IMR-90 (cell line): ENCODE measurements around the gene MSMP. TPM values are rescaled to one million over a fixed set of nuclear protein-coding genes. Genes with fewer than 3 reads are reported as not detected.
A peak's percentile ranks its signal among the peaks of the same experiment; 100 is the strongest.

Experiments
- ATAC-seq: fragments of 200-7000 bp; cut with Tn5 transposase; 2 replicates; pipeline ENCODE4 v1.9.1; 2020; ENCODE audit warnings: low read depth, mild to moderate bottlenecking, moderate library complexity
- BruUV-seq: library from RNA; stranded (reverse); fragments of 400-500 nt; replicated peaks from 2 replicates; lab custom pipeline; 2021; lab: Mats Ljungman, UMichigan
- CTCF ChIA-PET: fragments of 300-600 bp; formaldehyde crosslinking; extraction: SDS; loops from one replicate; lab custom pipeline; 2021; ENCODE audit warnings: antibody characterized with exemption; lab: Yijun Ruan, JAX
- POLR2A ChIA-PET: fragments of 300-600 bp; sonication (Branson Sonifier 250); formaldehyde crosslinking; loops from one replicate; lab custom pipeline; 2022; ENCODE audit warnings: antibody characterized with exemption; ENCODE audit not compliant: unreplicated experiment; lab: Charles Lee
- DNase-seq: peaks from one replicate; pipeline ENCODE4 v3.0.0; 2013
- H2AFZ ChIP-seq: replicated peaks from 2 replicates; pipeline ENCODE3; 2013; ENCODE audit warnings: low read length, mild to moderate bottlenecking; ENCODE audit not compliant: poor library complexity
- H2AK5ac ChIP-seq: 2 replicates; pipeline ENCODE4 v1.6.1; 2013; ENCODE audit warnings: low read depth, low read length, inconsistent platforms
- H2AK9ac ChIP-seq: replicated peaks from 2 replicates; pipeline ENCODE3; 2013; ENCODE audit warnings: mild to moderate bottlenecking, low read depth, low read length, moderate library complexity; ENCODE audit not compliant: poor library complexity
- H2BK120ac ChIP-seq: 2 replicates; pipeline ENCODE4 v1.6.1; 2013; ENCODE audit warnings: low read depth, low read length, inconsistent platforms
- H2BK15ac ChIP-seq: 3 replicates; pipeline ENCODE4 v1.6.1; 2013; ENCODE audit warnings: low read depth, low read length, inconsistent platforms
- H2BK20ac ChIP-seq: 2 replicates; pipeline ENCODE4 v1.6.1; 2013; ENCODE audit warnings: low read depth, mild to moderate bottlenecking, inconsistent platforms, low read length, moderate library complexity
- H2BK5ac ChIP-seq: 2 replicates; pipeline ENCODE4 v1.6.1; 2013; ENCODE audit warnings: mild to moderate bottlenecking, low read depth, low read length, inconsistent platforms; ENCODE audit not compliant: poor library complexity, severe bottlenecking
- H3K14ac ChIP-seq: replicated peaks from 2 replicates; pipeline ENCODE4 v1.6.1; 2013; ENCODE audit warnings: low read depth, low read length, inconsistent platforms
- H3K18ac ChIP-seq: 2 replicates; pipeline ENCODE4 v1.6.1; 2013; ENCODE audit warnings: low read depth, low read length, control low read depth
- H3K23ac ChIP-seq: 2 replicates; pipeline ENCODE4 v1.6.1; 2013; ENCODE audit warnings: low read depth, low read length, inconsistent platforms
- H3K27ac ChIP-seq: 2 replicates; pipeline ENCODE4 v1.5.1; 2013; ENCODE audit warnings: mild to moderate bottlenecking, control low read depth, low read length; ENCODE audit not compliant: insufficient read depth
- H3K27me3 ChIP-seq: 2 replicates; pipeline ENCODE4 v1.6.1; 2013; ENCODE audit warnings: low read length; ENCODE audit not compliant: control insufficient read depth, insufficient read depth
- H3K36me3 ChIP-seq: 2 replicates; pipeline ENCODE4 v1.6.1; 2013; ENCODE audit warnings: low read length, mixed read lengths; ENCODE audit not compliant: control insufficient read depth, insufficient read depth
- H3K4ac ChIP-seq: 2 replicates; pipeline ENCODE4 v1.6.1; 2013; ENCODE audit warnings: low read depth, low read length, inconsistent platforms
- H3K4me1 ChIP-seq: 2 replicates; pipeline ENCODE4 v1.6.1; 2013; ENCODE audit warnings: low read length, mixed read lengths; ENCODE audit not compliant: control insufficient read depth, insufficient read depth
- H3K4me2 ChIP-seq: 2 replicates; pipeline ENCODE4 v1.6.1; 2013; ENCODE audit warnings: low read depth, mild to moderate bottlenecking, control low read depth, low read length, moderate library complexity
- H3K4me3 ChIP-seq: 2 replicates; pipeline ENCODE4 v1.5.1; 2013; ENCODE audit warnings: low read depth, mild to moderate bottlenecking, control low read depth, low read length, moderate library complexity; ENCODE audit not compliant: insufficient read depth
- H3K56ac ChIP-seq: 2 replicates; pipeline ENCODE4 v1.6.1; 2013; ENCODE audit warnings: low read length, inconsistent platforms; ENCODE audit not compliant: insufficient read depth; ENCODE audit errors: extremely low read depth
- H3K79me1 ChIP-seq, 2 experiments: 2 replicates each; pipeline ENCODE4 v1.6.1; 2013; ENCODE audit warnings: low read length in 2 of 2, inconsistent platforms in 1 of 2, low read depth in 1 of 2
- H3K9ac ChIP-seq: 2 replicates; pipeline ENCODE4 v1.6.1; 2013; ENCODE audit warnings: low read depth, low read length, control low read depth
- H3K9me1 ChIP-seq: 2 replicates; pipeline ENCODE4 v1.6.1; 2013; ENCODE audit warnings: low read length, inconsistent platforms; ENCODE audit not compliant: insufficient read depth
- H3K9me3 ChIP-seq: 2 replicates; pipeline ENCODE4 v1.6.1; 2013; ENCODE audit warnings: low read length; ENCODE audit not compliant: control insufficient read depth, insufficient read depth
- H4K20me1 ChIP-seq: 2 replicates; pipeline ENCODE4 v1.6.1; 2013; ENCODE audit warnings: low read length, inconsistent platforms; ENCODE audit not compliant: insufficient read depth
- H4K5ac ChIP-seq: 2 replicates; pipeline ENCODE4 v1.6.1; 2013; ENCODE audit warnings: mild to moderate bottlenecking, low read depth, low read length, control low read depth
- H4K8ac ChIP-seq, 2 experiments: 2 replicates each; pipeline ENCODE4 v1.6.1; 2013; ENCODE audit warnings: low read depth in 2 of 2, low read length in 2 of 2, control low read depth in 1 of 2, inconsistent platforms in 1 of 2
- H4K91ac ChIP-seq: 2 replicates; pipeline ENCODE4 v1.6.1; 2013; ENCODE audit warnings: low read depth, low read length, inconsistent platforms; ENCODE audit not compliant: insufficient read depth
- CHD1 ChIP-seq: IDR thresholded peaks from 2 replicates; pipeline ENCODE4 v1.6.1; 2012; ENCODE audit warnings: low read depth, low read length, improper control_type of control experiment
- FOS ChIP-seq: fragments of 150-350 bp; IDR thresholded peaks from 2 replicates; pipeline ENCODE4 v1.6.1; 2016; ENCODE audit warnings: low read depth, low read length
- MAFK ChIP-seq: IDR thresholded peaks from 2 replicates; pipeline ENCODE4 v1.6.1; 2012; ENCODE audit warnings: low read depth, low read length, improper control_type of control experiment
- MXI1 ChIP-seq: IDR thresholded peaks from 2 replicates; pipeline ENCODE4 v1.6.1; 2012; ENCODE audit warnings: low read depth, mild to moderate bottlenecking, low read length, moderate library complexity, borderline replicate concordance
- WGBS, 2 experiments: methylation state at CpG; one replicate each; pipeline versions ENCODE4 v1.1.5 to v1.1.7; 2013; ENCODE audit warnings: missing lambda C conversion rate in 2 of 2; ENCODE audit not compliant: insufficient read length in 1 of 2; ENCODE audit errors: extremely low coverage in 2 of 2; 5-methylcytosine and 5-hydroxymethylcytosine counted together
- dilution Hi-C: fragments of 300-500 bp; cut with HindIII; formaldehyde crosslinking; loops from one replicate; pipeline ENCODE4 v1.14.3; 2018; ENCODE audit warnings: low sequenced_read_pairs; ENCODE audit not compliant: unreplicated experiment
- in situ Hi-C: fragments of 300-500 bp; cut with MboI; formaldehyde crosslinking; loops from 3 replicates; pipeline ENCODE4 v1.14.3; 2019; ENCODE audit warnings: low sequenced_read_pairs, inconsistent platforms, mixed read lengths
- intact Hi-C: fragments of 100-400 bp; cut with micrococcal nuclease; formaldehyde crosslinking; loops from 2 replicates; pipeline ENCODE4 v1.10.0; 2022
- polyA plus RNA-seq, 3 experiments: library from polyadenylated mRNA; depleted of rRNA; stranded (reverse); fragments of >200 nt; gene quantifications; 2 replicates each; pipeline ENCODE4 v1.2.3, GENCODE V29; 2012; ENCODE audit warnings: low replicate concordance in 1 of 3
- total RNA-seq: library from RNA; depleted of rRNA; stranded (reverse); fragments of >200 nt; gene quantifications from 2 replicates; pipeline ENCODE4 v1.2.3, GENCODE V29; 2012

Gene MSMP
- total and polyA plus RNA-seq, 2 of the 4 experiments (the other 2 are of a cell fraction): not detected

GRCh38 chr9:35732185-35732799 lies 21.8 kb downstream of the MSMP start, which contains the start of the genes CREB3 and TLN1 (continued):
- TF ChIP-seq MAFK (no peak), CHD1 (no peak)

- peak overlapping the region; percentile 90 for H2AFZ ChIP-seq
- H3K36me3 ChIP-seq: peaks cover 10% of the 10 kb centered on the region
- H2BK120ac ChIP-seq: peak overlapping the region; percentile 80
- no peak for TF ChIP-seq FOS
- TF ChIP-seq MXI1: peak; percentile 22; the same call in 1 of the 2 replicates
- TF ChIP-seq CHD1: 0 out of 2 replicates have a peak, but pooled peaks have one; percentile 65
- H3K9ac ChIP-seq: peak overlapping the region; percentile 99
- H3K4me1 ChIP-seq: peaks cover 23% of the 10 kb centered on the region
- peak overlapping the region; percentile 45; the same call in 2 of the 3 replicates for H2BK15ac ChIP-seq
- H4K91ac ChIP-seq: peak overlapping the region; percentile 99
- ATAC-seq (no peak), DNase-seq (no peak)
- peak overlapping the region; percentile 96 for H3K4me2 ChIP-seq
- peak overlapping the region; percentile 100 for H3K23ac ChIP-seq
- WGBS, 2 experiments: 3% methylated on average over 16 of the region's 47 CpGs; no CpG with 5 or more reads in 1 of the 2 experiments
- peak overlapping the region; percentile 96 for H2BK5ac ChIP-seq
- no TSS peak for BruUV-seq
- peaks cover 30% of the 10 kb centered on the region for H4K20me1 ChIP-seq
- H2AK5ac ChIP-seq: peak overlapping the region; percentile 97
- dilution Hi-C loops: no loop called here
- peak overlapping the region; percentile 96 for H3K18ac ChIP-seq
- peak overlapping the region; percentile 99 for H3K14ac ChIP-seq
- CTCF ChIA-PET: interaction anchor here (1.2 to 1.6 kb wide), 4 partner anchors 35 to 74 kb away, joined by 5 to 8 read pairs (median 6); partner anchors contain the start of genes CCDC107 and RMRP
- H3K9me1 ChIP-seq: no peaks in the 10 kb centered on the region
- H3K9me3 ChIP-seq: no peaks in the 10 kb centered on the region
- no peaks in the 10 kb centered on the region for H3K27me3 ChIP-seq
- H4K8ac ChIP-seq: peak overlapping the region; percentile 82 to 91
- H3K27ac ChIP-seq: peak overlapping the region; percentile 90
- peak overlapping the region; percentile 98 for H3K56ac ChIP-seq
- H3K4me3 ChIP-seq: peak overlapping the region; percentile 99
- intact Hi-C loops: loop anchor here (1.0 kb wide), 1 partner anchor 127 kb away; no protein-coding TSS in a partner anchor
- H3K79me1 ChIP-seq: peaks cover 21 to 75% of the 10 kb centered on the region in 2 experiments
- peak overlapping the region; percentile 99 for H2AK9ac ChIP-seq
- peak overlapping the region; percentile 6; the same call in 1 of the 2 replicates for H2BK20ac ChIP-seq
- POLR2A ChIA-PET: interaction anchor here (0.6 to 1.4 kb wide), 4 partner anchors 41 to 71 kb away, joined by 4 read pairs; partner anchors contain the start of genes ARHGEF39 and TPM2
- H3K4ac ChIP-seq: peak overlapping the region; percentile 99
- in situ Hi-C loops: no loop called here
- H4K5ac ChIP-seq: peak overlapping the region; percentile 92
Observed at GRCh38 chr9:35731415-35732184, 22.5 kb downstream of the MSMP start.
